Measurements from ENCODE around the gene PGM5.

GRCh38 chr9:68419901-68420300 lies 63.5 kb downstream of the PGM5 start:
- TF ChIP-seq EZH2phosphoT487 (IDR thresholded peaks at IDR 0.05; ENCODE audit: borderline replicate concordance, low read length): no peak
- no peak for TF ChIP-seq CTCF (conservative IDR thresholded peaks at IDR 0.05; ENCODE audit: low read depth, low read length)

All from PC-3 (cell line).